ENCODE measurements around the gene EIF4E1B.
A peak's percentile ranks its signal among the peaks of the same experiment; 100 is the strongest.

Gene EIF4E1B

DNA sequence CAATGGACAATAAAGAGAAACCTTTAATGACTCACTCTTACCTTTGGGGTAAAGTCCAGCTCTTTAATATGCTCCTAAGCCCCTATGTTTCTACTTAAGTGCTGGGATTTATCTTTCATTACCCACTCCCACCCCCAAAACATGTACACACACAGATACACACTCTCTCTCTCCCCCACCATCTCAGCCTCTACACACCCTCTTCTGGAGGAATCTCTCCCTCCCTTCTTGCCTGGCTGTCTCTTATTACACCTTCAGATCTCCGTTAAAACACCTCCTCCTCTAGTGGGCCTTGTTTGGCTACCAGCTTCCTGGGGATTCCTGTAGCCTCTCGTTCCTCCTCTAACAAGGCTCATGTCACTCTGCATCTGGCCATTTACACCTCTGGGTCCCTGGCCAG is 27.4 kb upstream of the EIF4E1B start:
- DNase-seq (ENCODE audit: low read depth in 2 of 3, low spot score in 2 of 3) = no peak

DNA sequence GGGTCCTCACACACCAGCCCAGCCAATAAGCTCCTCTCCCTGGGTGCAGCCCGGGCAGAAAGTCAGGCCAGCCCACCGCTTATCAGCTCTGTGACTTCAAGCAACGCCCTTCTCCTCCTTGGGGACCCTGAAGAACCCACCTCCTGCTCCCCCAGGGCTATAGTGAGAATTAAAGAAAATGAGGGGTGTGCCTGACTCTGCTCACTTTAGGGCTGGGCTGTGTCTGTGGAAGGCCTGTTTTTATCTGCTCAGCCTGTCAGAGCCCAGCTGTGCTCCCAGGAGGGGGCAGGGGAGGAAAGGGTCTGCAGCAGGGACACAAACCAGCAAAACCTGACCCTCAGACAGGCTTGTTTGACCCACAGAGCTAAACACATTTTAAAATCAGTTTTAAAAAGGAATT is 24.4 kb upstream of the EIF4E1B start:
- no peak for DNase-seq (ENCODE audit: low read depth in 2 of 3, low spot score in 2 of 3)

- DNase-seq (ENCODE audit: low read depth in 2 of 3, low spot score in 2 of 3) = no peak
Observed at GRCh38 chr5:176606875-176607274, 23.6 kb upstream of the EIF4E1B start.

GRCh38 chr5:176608142-176608705 is 22.3 kb upstream of the EIF4E1B start:
- DNase-seq (ENCODE audit: low read depth in 2 of 3, low spot score in 2 of 3) = no peak

DNA sequence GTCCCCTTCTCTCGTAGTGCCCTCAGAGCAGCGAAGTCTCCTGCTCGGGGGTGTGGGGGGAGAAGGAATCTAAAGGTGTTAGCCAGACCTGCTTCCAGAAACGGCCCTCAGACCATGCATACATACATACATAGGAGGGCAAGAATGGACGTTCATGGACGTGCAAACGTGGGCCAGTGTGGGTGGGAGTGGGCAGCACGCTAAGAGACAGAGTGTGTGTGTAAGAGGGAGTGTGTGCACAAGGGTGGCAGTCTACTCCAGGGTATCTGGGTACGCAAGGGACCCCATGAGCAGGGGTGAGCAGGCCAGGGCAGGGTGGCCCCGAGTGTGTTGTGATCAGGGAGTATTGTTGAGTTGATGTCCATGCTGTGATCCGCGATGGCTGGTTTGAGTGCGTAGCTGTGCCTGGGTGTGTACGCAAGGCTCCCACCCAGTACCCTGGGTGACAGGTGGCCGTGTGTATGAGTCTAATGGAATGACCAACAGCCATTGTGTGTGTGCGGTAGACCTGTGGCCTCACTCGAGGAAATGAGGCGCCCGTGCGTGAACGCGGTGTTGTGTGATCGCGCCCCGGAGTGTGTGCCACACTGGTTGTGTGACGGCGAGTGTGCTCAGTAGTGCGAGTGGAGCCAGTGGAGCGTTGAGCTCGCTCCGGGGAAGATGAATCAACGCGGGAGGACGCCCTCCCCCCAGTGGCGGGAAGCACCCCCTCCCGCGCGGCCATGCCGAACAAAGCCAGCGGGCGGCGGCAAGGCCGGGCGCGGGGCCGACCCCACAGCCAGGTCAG is 21.3 kb upstream of the EIF4E1B start:
- DNase-seq (ENCODE audit: low read depth in 2 of 3, low spot score in 2 of 3) = no peak

DNA sequence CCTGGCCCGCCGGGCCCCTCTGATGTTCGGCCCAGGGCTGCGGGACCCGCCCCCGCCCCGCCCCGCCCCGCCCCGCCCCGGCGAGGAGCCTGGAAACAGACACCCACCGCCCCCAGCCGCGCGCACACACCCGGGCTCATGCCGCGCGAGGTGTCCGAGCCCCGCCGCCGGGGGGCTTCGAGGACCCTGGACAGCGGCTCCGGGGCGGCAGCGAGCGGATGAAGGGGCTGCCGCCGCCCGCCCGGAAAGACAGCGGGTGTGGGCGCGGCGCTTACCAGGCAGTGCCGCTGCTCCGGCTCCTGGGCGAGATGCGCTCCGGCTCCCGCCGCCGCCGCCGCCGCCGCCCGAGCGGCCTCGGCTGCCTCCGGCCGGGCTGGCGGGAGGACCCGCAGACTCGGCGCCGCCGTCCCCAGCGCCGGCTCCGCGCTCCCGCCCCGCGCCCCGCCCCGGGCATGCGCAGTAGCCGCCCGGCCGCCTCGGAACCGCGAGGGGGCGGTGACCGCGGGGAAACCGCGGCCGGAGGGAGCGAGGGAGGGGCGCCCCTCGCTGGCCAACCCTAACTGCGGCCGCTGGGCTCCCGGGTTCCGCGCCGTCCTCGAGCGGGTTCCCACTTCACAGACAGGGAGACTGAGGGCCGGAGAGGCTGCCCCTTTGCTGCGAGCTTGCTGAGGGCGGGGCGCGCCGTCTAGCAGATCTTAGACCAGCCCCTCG is 20.6 kb upstream of the EIF4E1B start, which contains the start of gene GPRIN1:
Gene GPRIN1 (minus strand): TSS at position 433 of the 711 bp plus-strand sequence. CDS start 10,322 bp downstream, outside the sequence.
- DNase-seq (ENCODE audit: low read depth in 2 of 3, low spot score in 2 of 3) = peak in 1 of 3 experiments; percentile 54

GRCh38 chr5:176610435-176610773 is 20.1 kb upstream of the EIF4E1B start:
- DNase-seq (ENCODE audit: low read depth in 2 of 3, low spot score in 2 of 3) = no peak

DNA sequence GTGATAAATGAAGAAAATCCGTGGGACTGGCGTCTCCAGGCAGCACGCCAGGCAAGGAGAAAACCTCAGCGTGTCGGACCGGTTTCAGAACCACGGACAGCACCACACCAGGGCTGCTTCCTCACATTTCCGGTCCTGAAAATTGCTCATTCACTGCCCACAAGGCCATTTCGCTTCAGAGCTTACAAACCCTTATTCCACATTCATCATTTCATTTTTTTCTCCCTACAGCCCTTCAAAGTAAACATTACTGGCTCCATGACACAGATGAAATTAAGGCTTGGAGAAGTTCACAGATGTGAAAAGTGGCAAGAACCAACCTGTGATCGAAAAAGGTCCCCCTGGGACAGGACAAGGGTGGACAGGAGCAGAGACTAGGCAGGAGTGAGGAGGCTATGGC is 19.0 kb upstream of the EIF4E1B start:
- DNase-seq (ENCODE audit: low read depth in 2 of 3, low spot score in 2 of 3) = no peak

GRCh38 chr5:176612008-176612407 is 18.5 kb upstream of the EIF4E1B start:
- DNase-seq (ENCODE audit: low read depth in 2 of 3, low spot score in 2 of 3) = no peak

DNA sequence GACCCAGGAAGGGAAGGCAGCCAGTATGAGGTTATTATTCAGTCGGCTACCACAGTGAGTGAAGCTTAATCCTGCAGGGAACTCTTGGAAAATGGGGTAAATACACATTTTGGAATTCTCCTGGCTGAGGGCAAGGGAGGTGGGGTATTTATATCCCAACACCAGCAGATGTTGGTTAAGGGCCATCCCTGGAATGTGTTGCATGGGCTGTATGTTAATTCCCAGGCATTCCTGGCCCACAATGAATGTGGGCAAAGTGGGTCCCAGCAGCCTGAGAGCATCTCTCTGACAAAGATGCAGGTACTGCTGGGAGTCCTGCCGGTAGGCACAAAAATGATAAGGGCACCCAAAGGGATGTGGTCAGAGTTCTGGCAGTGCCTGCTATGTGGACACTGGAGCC is 17.6 kb upstream of the EIF4E1B start:
- DNase-seq (ENCODE audit: low read depth in 2 of 3, low spot score in 2 of 3) = no peak

DNA sequence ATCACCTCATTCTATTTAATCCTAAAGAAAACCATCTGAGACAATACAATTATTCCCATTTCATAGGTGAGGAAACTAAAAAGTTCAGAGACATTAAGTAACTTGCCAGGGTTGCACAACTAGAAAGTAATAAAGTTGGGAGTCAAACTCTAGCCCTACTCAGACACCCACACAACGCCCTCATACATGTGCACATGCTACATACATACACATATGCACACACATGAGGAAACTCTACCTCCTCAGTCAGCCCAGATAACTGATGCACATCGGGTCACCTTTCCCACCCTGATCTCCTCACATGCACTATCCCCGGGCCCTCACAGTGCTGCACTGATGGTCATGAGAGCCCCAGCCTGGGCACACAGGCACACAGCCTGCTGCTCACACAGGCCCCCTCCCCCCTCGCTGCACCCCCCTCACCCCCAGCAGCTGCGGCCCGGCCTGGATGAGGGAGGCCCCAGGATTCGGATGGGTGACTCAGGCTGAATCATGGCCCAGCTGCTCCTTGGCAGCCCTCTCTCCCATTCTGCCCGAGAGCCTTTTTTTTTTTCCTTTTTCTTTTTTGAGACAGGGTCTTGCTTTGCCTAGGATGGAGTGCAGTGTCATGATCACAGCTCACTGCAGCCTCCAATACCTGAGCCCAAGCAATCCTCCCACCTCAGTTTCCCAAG is 15.5 kb upstream of the EIF4E1B start:
- DNase-seq (ENCODE audit: low read depth in 2 of 3, low spot score in 2 of 3) = no peak

GRCh38 chr5:176616511-176616910 is 14.0 kb upstream of the EIF4E1B start:
- DNase-seq (ENCODE audit: low read depth in 2 of 3, low spot score in 2 of 3) = no peak

DNA sequence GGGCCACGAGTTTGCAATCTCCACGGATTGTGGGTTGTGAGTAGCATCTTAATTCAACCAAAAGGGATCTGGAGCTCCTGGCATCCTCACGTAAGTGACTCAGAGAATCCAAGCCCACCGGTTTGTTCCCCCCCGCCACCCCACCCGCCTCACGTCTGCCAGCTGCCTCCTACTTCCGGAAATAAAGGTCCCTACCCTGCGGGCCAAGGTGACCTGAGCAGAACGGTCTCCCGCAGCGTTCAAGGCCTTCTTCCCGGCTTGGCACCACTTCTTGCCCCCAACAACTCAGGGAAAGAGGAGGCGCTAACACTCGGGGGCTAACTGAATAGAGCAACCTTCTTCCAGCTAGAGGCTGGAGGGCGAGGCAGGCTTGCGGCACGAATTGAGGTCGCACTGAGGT is 11.7 kb upstream of the EIF4E1B start:
- DNase-seq (ENCODE audit: low read depth in 2 of 3, low spot score in 2 of 3) = no peak

- DNase-seq (ENCODE audit: low read depth in 2 of 3, low spot score in 2 of 3) = peak; percentile 53 to 68 (median 67)
Observed at GRCh38 chr5:176619203-176619568, 11.3 kb upstream of the EIF4E1B start.

- no peak for DNase-seq (ENCODE audit: low read depth in 2 of 3, low spot score in 2 of 3)
Observed at GRCh38 chr5:176619569-176620332, 10.7 kb upstream of the EIF4E1B start.

DNA sequence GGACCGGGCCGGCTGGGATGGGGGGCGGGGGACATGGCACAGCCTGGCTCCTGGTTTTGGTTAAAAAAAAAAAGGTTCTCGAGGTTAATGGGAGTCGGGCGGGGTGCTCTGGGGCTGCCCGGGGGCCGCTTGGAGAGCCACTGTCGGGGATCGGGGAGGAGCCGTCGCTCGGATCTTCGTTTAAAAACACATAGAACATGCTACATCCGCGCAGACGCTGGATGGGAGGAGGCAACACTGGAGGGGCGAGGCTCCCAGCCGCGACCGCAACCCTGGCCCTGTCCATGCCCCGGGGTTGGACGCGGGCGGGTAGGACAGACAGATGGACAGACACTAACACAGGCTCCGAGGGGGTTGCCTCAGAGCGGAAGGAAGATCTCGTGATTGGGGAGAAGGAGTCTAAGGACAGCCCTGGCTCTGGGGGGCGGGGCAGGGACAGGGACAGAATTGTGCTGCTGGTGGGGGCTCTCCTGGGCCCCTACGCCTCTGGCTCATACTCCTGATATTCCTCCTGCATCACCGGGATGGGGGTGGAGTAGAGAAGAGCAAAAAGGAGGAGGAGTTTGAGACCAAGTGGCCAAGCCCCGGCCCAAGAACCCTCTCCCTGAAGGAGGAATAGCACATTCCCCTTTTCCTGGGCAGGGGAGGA is 10.0 kb upstream of the EIF4E1B start:
- no peak for DNase-seq (ENCODE audit: low read depth in 2 of 3, low spot score in 2 of 3)

GRCh38 chr5:176621661-176622079 is 8.8 kb upstream of the EIF4E1B start:
- no peak for DNase-seq (ENCODE audit: low read depth in 2 of 3, low spot score in 2 of 3)

DNA sequence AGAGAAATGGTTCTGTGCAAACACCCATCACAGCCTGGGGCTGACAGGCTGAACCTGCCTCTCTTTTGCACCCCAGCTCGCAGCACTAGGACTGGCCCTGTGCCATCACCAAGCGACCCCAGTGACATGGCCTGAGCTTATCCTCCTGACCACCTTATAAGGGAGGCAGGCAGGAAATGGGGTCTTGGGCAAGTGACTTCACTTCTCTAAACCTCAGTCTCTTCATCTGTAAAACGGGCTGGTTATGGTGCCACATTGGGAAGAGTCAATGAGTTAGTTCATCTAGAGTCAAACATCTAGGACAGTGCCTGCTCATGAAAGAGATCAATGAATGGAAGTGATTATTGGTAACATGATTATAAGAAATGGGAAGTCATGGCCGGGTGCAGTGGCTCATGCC is 6.3 kb upstream of the EIF4E1B start:
- DNase-seq (ENCODE audit: low read depth in 2 of 3, low spot score in 2 of 3) = no peak

DNA sequence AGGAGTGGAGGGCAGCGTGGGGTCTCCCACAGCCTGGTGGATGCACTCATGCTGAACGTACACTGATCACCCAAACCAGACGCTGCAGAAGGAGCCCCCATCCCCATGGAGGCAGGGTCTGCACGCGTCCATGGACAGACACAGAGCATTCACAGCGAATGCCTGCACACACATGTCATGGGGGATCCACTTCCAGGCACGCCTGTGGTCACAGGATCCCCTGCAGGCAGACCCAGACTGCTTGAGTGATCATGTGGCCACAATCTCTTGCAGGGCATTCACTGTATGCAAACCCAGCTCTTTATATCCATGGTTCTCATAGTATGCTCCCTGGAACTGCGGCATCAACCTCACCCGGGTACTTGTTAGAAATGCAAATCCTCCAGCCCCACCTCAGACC is 5.5 kb upstream of the EIF4E1B start:
- no peak for DNase-seq (ENCODE audit: low read depth in 2 of 3, low spot score in 2 of 3)

DNA sequence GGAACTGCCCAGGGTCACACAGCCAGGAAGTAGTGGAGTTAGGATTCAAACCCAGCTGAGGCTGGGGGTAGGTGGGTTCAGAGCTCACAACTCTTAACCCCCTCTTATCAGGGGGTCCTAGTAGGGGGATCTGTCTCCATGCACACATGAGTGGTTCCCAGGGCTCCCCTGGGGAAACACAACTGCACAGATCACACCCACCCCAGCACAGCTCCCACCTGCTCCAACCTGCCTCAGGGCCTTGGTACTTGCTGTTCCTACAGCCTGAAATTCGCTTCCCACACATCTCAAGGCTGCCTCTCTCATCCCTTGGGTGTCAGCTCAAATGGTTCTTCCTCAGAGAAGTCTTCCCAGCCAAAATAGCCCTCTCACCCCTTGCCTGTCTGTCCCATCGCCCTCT is 5.0 kb upstream of the EIF4E1B start:
- no peak for DNase-seq (ENCODE audit: low read depth in 2 of 3, low spot score in 2 of 3)

All from activated CD8-positive, alpha-beta memory T cell treated with anti-CD3 and anti-CD28 coated beads for 48 hours (primary cell).